ENCODE data around the gene NT5C3A. TPM values are rescaled to one million over a fixed set of nuclear protein-coding genes. Genes with fewer than 3 reads are reported as not detected.

NT5C3A gene
- total and polyA plus RNA-seq, 2 of the 13 experiments (the other 11 are each of a cell fraction or from before 2014, with no cell fraction given), result 16.9 to 34.0 TPM

DNA sequence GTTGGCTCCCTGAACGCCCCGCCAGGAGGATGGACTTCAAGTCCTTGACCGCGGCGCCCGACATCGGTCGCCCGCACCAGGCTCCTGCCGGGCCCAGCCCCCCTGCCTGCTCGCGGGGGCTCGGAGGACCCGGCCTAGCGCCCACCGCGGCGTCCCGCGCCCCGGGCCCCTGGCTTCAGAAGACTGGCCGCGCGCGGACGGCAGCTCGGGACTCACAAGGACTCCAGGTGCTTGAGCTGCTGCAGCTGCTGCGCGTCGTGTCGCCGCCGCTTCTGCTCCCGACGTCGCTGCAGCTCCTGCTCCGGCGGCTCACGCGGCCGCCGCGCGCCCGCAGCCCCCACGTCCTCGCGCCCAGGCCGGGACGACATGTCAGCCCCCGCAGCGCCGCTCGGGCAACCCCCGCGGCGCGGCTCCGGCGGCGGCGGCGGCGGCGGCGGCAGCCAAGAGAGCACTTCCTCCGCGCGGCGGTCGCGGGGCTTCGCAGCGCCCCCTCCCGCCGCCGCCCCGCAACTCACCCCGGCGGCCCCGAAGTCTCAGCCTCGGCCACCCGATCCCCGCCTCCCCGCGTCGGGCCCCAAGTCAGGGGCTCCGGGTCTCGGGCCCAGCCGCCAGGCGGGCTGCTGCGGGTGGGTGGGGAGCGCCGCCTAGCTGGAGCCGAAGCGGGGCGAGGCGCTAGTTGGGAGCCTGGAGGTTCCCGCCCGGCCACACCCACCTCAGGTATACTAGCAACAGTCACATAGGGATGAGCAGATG, 46.6 kb upstream of the NT5C3A start, which contains the start of gene RP9 (continued):
- TF ChIP-seq, protein P1, sequence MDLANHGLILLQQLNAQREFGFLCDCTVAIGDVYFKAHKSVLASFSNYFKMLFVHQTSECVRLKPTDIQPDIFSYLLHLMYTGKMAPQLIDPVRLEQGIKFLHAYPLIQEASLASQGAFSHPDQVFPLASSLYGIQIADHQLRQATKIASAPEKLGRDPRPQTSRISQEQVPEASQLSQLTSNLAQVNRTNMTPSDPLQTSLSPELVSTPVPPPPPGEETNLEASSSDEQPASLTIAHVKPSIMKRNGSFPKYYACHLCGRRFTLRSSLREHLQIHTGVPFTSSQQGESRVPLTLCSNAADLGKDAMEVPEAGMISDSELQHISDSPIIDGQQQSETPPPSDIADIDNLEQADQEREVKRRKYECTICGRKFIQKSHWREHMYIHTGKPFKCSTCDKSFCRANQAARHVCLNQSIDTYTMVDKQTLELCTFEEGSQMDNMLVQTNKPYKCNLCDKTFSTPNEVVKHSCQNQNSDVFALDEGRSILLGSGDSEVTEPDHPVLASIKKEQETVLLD (CRISPR knock-in tag; IDR thresholded peaks at IDR 0.05; ENCODE audit: low read depth), result peak; percentile 90
- 0 out of 2 replicates have a peak, but pooled peaks have one; percentile 27 for TF ChIP-seq ETV6 (CRISPR knock-in tag; conservative IDR thresholded peaks at IDR 0.05)
- no peak for TF ChIP-seq RXRB (CRISPR knock-in tag; IDR thresholded peaks at IDR 0.05; ENCODE audit: borderline replicate concordance)
- TF ChIP-seq SIN3B (IDR thresholded peaks at IDR 0.05; ENCODE audit: low read length), result no peak
- no peak for TF ChIP-seq TFAP4 (IDR thresholded peaks at IDR 0.05; ENCODE audit: borderline replicate concordance, low read depth)
- TF ChIP-seq ZNF142 (CRISPR knock-in tag; IDR thresholded peaks at IDR 0.05), result no peak
- TF ChIP-seq, protein P2, sequence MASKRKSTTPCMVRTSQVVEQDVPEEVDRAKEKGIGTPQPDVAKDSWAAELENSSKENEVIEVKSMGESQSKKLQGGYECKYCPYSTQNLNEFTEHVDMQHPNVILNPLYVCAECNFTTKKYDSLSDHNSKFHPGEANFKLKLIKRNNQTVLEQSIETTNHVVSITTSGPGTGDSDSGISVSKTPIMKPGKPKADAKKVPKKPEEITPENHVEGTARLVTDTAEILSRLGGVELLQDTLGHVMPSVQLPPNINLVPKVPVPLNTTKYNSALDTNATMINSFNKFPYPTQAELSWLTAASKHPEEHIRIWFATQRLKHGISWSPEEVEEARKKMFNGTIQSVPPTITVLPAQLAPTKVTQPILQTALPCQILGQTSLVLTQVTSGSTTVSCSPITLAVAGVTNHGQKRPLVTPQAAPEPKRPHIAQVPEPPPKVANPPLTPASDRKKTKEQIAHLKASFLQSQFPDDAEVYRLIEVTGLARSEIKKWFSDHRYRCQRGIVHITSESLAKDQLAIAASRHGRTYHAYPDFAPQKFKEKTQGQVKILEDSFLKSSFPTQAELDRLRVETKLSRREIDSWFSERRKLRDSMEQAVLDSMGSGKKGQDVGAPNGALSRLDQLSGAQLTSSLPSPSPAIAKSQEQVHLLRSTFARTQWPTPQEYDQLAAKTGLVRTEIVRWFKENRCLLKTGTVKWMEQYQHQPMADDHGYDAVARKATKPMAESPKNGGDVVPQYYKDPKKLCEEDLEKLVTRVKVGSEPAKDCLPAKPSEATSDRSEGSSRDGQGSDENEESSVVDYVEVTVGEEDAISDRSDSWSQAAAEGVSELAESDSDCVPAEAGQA (IDR thresholded peaks at IDR 0.05; ENCODE audit: low read depth), result no peak
- TF ChIP-seq, protein P2 (CRISPR knock-in tag; IDR thresholded peaks at IDR 0.05; ENCODE audit: borderline replicate concordance), result peak; percentile 56; the same call in 1 of the 2 replicates
- TF ChIP-seq HMG20A (CRISPR knock-in tag; IDR thresholded peaks at IDR 0.05; ENCODE audit: borderline replicate concordance), result no peak
- no peak for TF ChIP-seq TAF15 (IDR thresholded peaks at IDR 0.05; ENCODE audit: low read depth, low read length, poor library complexity, severe bottlenecking)
- TF ChIP-seq THAP11 (CRISPR knock-in tag; IDR thresholded peaks at IDR 0.05), result peak; percentile 76
- TF ChIP-seq SOX13 (IDR thresholded peaks at IDR 0.05), result no peak
- 0 out of 4 replicates have a peak, but pooled peaks of 1 of the 2 experiments have one; percentile 22 for TF ChIP-seq SOX13 (CRISPR knock-in tag; conservative IDR thresholded peaks at IDR 0.05 in 1 of 2, IDR thresholded peaks at IDR 0.05 in 1 of 2)

Data from HepG2 (cell line).